Endometrium (tissue), 2 donors: ENCODE data around the gene TREML2.

Experiments used
- FAIRE-seq: peaks from 2 replicates; lab custom pipeline; 2012; peaks lifted over from hg19 to GRCh38; lab: Jason Lieb, UNC
- donor health status: control.
- donor health status: control.

TREML2 gene

GRCh38 chr6:41176189-41176588 is 24.8 kb downstream of the TREML2 start:
- no peak for FAIRE-seq

GRCh38 chr6:41175084-41175483 is 25.9 kb downstream of the TREML2 start:
- no peak for FAIRE-seq

- no peak for FAIRE-seq
Measured at GRCh38 chr6:41174610-41175009, 26.3 kb downstream of the TREML2 start.

GRCh38 chr6:41171908-41172307 is 29.0 kb downstream of the TREML2 start:
- FAIRE-seq: no peak

DNA sequence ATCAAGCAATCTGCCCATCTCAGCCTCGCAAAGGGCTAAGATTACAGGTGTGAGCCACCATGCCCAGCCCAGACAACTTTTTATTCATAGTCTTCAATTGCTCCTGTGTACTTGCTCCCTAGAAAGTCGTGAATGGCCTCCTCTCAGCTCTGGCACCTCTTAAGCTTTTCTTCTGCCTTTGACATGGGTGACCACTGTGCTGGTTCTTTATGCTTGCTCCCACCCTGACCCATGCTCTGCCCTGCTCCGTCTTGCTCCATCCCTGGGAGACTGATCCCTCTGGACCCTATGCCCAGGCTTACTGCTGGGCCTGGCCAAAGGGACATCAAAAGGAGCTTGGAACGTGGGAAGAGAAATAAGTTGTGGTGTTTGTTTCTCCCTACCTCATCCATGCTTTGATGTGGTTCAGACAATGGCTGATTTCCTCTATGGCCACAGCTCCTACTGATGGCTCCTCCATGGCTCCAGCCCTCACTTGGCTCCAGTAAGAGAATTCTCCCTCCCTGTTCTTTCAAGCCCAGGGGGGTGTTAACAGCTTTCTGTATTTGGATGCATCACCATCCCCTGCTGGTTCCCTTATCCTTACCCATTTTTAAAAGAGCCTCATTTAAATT is 30.3 kb downstream of the TREML2 start:
- FAIRE-seq: no peak

DNA sequence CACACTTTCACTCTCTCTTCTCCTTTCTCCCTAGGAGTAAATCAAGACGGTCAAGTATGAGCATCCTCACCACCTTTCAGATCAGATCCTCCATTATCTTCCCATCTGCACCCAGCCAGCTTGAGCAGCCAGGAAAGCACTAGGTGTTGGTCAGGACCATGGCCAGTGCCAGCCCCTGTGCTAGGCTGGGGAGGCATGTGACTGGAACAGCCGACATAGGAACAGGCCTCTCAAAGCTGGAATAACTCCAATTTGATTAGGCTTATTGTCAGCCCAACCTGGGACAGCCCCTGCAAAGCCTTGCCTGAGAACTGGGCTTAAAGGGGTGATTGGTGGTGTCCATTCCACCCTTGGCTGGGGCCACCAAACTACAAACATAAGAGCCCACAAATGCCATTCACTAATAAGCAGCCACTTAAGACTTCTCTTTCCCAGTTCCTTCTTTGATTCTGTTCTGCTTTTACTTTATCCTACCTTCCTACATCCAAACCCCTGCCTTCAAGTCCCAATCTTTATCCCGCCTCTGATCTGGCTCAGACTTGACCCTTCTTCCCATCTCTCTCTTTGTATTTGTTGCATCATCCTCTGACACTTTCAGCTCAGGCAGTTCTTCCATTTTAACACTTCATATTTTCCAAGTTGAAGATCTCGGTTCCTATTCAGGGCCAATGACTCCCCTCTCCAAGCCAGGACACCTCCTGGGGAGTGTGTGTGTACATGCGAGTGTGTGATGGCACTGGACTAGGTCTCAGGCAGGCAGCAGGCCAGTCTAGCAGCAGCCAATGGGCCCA is 33.6 kb downstream of the TREML2 start:
- FAIRE-seq: no peak

- FAIRE-seq: no peak
Measured at GRCh38 chr6:41164551-41165120, 36.3 kb downstream of the TREML2 start.

- no peak for FAIRE-seq
Measured at GRCh38 chr6:41163419-41163717, 37.6 kb downstream of the TREML2 start.

- FAIRE-seq: no peak
Measured at GRCh38 chr6:41162687-41163418, 38.1 kb downstream of the TREML2 start, which contains the start of gene TREM2. Gene TREM2 (minus strand): TSS chr6:41163116. CDS start chr6:41163082, 34 bp downstream.

DNA sequence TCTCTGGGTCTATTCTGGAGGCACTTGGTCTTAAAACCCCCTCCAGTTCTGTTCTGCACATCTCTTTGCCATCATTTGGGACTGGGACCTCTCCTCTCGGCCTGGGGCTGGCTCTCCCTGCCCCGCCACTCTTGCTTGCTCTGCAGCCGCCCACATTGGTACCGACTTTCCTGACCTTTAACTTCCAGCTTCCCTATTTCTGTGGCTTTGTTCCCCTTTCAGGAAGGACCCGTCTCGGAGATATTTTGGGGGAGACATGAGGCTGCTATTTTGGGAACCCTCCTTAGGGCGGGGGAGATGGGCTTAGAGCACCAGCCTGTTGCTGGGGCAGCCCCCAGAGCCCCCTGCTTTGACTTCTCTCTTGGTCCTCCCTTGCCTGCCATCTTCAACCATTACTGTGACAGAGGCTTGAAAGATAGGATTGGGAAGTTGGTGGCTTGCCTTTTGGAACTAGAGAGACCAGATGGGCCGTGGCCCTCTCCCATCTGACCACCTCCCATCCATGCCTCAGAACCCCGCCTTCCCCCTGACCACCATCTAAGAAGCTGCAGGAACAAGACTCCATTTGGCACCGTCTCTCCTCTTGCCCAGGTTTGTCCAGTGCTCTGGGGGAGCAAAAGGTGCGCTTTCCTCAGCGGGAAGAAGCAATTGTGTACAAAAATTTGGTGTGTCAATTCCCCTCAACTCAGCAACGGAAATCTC is 38.9 kb downstream of the TREML2 start:
- FAIRE-seq: no peak

- FAIRE-seq: no peak
Measured at GRCh38 chr6:41161380-41161779, 39.6 kb downstream of the TREML2 start.

DNA sequence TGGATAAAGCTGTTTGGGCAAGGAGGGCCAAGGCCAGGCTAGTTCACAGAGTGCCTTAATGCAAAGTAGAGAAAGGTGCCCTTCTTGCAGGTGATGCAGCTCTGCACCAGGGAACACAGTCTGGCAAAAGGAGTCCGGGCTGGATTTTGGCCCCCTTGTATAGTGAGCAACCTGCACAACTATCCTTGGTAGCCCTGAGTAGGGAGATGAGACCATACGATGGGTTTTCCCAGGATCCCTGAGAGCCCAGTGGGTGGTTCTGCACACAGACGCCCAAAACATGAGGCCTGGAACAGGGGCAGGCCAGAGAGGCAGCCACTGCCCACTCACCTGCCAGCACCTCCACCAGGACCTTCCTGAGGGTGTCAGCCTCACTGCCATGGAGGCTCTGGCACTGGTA is 40.0 kb downstream of the TREML2 start:
- FAIRE-seq: no peak

DNA sequence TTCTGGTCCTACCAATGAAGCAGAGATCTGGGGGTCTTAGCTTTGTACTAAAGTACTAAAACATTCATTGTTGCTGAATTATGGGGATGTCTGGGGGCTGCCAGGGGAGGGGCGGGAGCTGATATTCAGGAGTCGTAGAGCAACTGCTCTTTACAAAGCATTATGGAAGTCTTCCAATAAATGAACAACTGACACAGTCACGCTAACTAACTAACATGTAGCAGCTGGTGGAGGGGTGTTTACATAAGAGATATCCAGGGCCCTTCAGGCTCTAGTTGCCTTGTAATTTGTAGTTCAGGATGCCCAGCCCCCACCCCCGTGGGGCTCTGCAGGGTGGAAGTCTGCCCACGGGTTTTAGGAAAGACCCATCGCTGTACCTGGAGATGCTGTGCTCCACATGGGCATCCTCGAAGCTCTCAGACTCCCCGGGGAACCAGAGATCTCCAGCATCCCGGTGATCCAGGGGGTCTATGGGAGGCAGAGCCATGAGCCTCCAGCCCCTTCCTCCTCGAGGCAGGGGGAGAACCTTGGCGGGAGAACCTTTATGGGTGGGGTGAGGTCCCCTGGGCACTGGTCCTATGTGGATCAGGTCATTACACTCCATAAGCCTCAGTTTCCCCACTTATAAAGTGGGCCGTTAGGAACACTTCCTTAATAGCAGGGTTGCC is 41.4 kb downstream of the TREML2 start:
- FAIRE-seq: no peak

DNA sequence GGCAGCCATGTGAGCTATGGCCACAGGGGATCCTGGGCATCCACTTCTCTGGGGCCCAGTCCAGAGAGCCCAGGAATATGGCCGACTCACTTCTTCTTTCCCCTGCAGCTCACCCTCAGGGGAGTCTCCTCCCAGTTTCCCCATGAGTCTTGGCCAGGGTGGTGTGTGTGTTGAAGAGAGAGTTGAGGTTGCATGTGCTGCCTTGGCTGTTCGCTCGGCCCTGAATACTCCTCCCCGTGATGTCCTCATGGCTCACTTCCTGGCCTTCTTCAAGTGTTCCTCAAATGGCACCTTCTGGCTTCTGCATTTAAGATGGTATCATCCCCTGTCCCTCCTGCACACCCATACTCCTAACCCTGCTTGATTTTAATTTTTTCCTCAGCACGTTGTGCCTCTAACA is 43.6 kb downstream of the TREML2 start:
- no peak for FAIRE-seq

DNA sequence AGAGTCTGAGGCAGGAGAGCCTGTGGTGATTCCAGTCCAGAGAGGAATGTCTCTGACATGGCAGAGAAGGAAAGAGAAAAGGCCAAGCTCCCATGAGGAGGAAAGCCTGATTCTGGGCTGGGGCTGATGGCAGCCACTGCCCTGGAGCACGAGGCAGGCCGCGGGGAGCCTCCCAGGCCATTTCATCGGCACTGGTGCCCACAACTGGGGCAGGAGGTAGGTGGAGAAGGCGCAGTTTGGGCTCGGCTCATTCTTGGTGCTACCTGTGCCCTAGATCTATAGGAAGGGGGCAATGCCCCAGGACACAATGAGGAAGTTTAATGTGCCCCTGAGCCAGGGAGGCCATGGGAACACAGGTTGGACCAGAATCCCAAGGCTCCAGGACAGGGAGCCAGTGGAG is 44.2 kb downstream of the TREML2 start:
- no peak for FAIRE-seq

- no peak for FAIRE-seq
Measured at GRCh38 chr6:41156001-41156400, 44.9 kb downstream of the TREML2 start.

DNA sequence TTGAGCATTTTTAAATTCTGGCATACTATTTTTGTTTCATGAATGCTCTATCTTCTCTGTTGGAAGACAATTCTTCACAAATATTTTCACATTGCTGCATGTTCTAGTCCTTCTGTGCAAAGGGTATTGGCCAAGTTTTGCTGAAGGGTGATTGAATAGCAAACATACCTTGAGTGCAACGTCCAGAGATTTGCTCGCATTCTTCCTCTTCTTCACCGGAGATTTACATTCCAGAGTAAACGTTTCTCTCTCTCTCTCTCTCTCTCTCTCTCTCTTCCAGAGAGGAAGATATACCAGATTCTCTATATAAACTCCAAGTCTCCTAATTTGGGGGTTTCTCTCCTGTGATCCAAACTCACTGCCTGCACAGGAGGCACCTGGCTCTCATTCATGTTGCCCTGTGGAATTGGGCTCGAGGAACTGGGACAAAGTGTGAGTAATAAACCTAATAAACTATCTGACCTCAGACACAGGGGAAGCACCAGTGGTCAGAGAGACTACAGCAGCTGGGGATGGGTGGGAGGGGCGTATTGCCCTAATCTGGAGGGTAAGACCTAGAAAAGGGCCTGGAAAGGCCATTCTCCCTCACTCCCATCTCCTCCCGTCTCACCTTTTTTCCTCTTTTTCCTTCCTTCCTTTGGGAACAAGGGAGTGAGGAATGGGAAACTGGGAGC is 45.7 kb downstream of the TREML2 start:
- FAIRE-seq: no peak

DNA sequence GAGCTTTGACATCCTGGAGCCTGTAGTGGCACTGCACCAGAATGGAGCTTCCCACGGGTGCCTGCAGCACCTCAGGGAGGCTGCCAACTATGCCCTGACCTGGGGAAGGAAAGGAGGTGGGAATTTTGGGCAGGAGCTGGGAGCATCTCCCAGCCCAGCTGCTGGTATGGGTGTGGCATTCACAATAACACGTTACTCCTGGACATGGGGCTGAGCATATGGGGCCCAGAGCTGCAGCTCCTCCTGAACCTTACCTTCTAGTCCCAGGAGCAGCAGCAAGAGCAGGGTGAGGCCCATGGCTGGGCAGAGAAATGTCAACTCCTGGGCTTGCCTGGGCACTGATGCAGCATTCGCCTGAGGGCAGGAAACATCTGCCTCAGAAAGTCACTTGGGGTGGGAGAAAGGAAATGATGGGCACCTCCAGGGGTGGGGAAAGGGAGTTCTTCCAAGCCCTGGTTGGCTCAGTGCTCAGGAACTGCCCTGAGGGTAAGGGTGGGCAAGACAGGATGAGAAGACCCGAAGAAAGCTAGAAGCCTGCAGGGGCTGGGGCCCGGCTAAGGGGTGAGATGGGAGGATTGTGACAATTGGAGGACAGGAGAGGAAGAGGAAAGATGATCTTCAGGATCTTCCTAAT is 46.8 kb downstream of the TREML2 start, which contains the start of gene TREML1:
Gene TREML1 (minus strand): TSS at position 356 of the 634 bp plus-strand sequence. CDS start 59 bp downstream, at position 297.
- no peak for FAIRE-seq

GRCh38 chr6:41153451-41153850 is 47.5 kb downstream of the TREML2 start:
- FAIRE-seq: no peak

DNA sequence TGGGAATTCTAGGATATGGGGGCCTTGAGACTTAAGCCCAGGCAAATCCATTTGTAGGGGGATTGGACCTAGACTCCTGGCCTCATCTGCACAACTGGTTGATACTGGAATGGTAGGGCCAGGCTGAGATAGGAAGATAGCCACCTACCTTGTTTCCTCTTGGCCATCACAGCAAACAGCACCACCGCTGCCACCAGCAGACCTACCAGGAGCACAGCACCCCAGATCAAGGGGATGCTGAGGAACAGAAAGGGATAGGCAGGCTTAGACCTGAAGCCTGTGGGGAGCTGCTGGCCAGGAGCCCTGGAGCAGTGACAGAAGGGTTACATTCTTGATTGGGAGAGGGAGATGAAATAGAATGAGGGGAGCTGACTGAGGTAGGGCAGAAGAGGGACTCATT is 50.3 kb downstream of the TREML2 start:
- no peak for FAIRE-seq

GRCh38 chr6:41147917-41148316 is 53.0 kb downstream of the TREML2 start:
- FAIRE-seq: no peak
